PC-9 (cell line): ENCODE data around the gene SCN8A. TPM values are rescaled to one million over a fixed set of nuclear protein-coding genes. Genes with fewer than 3 reads are reported as not detected.

ENCODE experiments used
- BruUV-seq: library from RNA; stranded (reverse); fragments of 400-500 nt; replicated peaks from 2 replicates; lab custom pipeline; 2021; lab: Mats Ljungman, UMichigan
- CTCF ChIA-PET: fragments of 300-600 bp; sonication (Branson Sonifier 250); formaldehyde crosslinking; loops from one replicate; lab custom pipeline; 2022; ENCODE audit warnings: antibody characterized with exemption; lab: Charles Lee
- POLR2A ChIA-PET: fragments of 300-600 bp; sonication (Branson Sonifier 250); formaldehyde crosslinking; loops from one replicate; lab custom pipeline; 2022; ENCODE audit warnings: antibody characterized with exemption; ENCODE audit not compliant: unreplicated experiment; lab: Charles Lee
- DNase-seq, 2 experiments: peaks; one replicate each; pipeline versions ENCODE4 v3.0.0 to v3.0.0-alpha.2; 2015 to 2022; ENCODE audit warnings: mixed read lengths in 1 of 2
- H2AFZ ChIP-seq: fragments of 200-600 bp; sonication (generic); 2 replicates; pipeline ENCODE4 v1.8.1; 2017; ENCODE audit warnings: antibody characterized with exemption
- H3F3A ChIP-seq: fragments of 200-600 bp; sonication (generic); 2 replicates; pipeline ENCODE4 v1.8.1; 2017; ENCODE audit warnings: antibody characterized with exemption, mild to moderate bottlenecking, low read depth; ENCODE audit not compliant: insufficient read depth
- H3K27ac ChIP-seq: fragments of 200-600 bp; sonication (generic); 2 replicates; pipeline ENCODE4 v1.6.1; 2016; ENCODE audit warnings: mixed run types
- H3K27me3 ChIP-seq: fragments of 200-600 bp; sonication (generic); 2 replicates; pipeline ENCODE4 v1.6.1; 2016; ENCODE audit warnings: low read depth, mixed run types; ENCODE audit not compliant: insufficient read depth
- H3K36me3 ChIP-seq: fragments of 200-600 bp; sonication (generic); 2 replicates; pipeline ENCODE4 v1.6.1; 2016; ENCODE audit warnings: low read depth, mixed run types
- H3K4me1 ChIP-seq: fragments of 200-600 bp; sonication (generic); replicated peaks from 2 replicates; pipeline ENCODE4 v1.6.1; 2016; ENCODE audit warnings: mixed run types; ENCODE audit not compliant: insufficient read depth
- H3K4me2 ChIP-seq: fragments of 200-600 bp; sonication (generic); 2 replicates; pipeline ENCODE4 v1.6.1; 2017; ENCODE audit warnings: mixed run types
- H3K4me3 ChIP-seq: fragments of 200-600 bp; sonication (generic); 2 replicates; pipeline ENCODE4 v1.6.1; 2016; ENCODE audit warnings: mixed run types
- H3K79me2 ChIP-seq: fragments of 200-600 bp; sonication (generic); 2 replicates; pipeline ENCODE4 v1.6.1; 2017; ENCODE audit warnings: low read depth, mixed run types
- H3K9me2 ChIP-seq: fragments of 200-600 bp; sonication (generic); 2 replicates; pipeline ENCODE4 v1.8.1; 2017; ENCODE audit warnings: mild to moderate bottlenecking; ENCODE audit not compliant: insufficient read depth
- H3K9me3 ChIP-seq: fragments of 200-600 bp; sonication (generic); 2 replicates; pipeline ENCODE4 v1.8.1; 2016; ENCODE audit warnings: low read depth; ENCODE audit not compliant: insufficient read depth
- H4K20me1 ChIP-seq: fragments of 200-600 bp; sonication (generic); 2 replicates; pipeline ENCODE4 v1.8.1; 2017; ENCODE audit not compliant: insufficient read depth
- CTCF ChIP-seq: fragments of 200-600 bp; sonication (generic); conservative IDR thresholded peaks from 2 replicates; pipeline ENCODE4 v1.6.1; 2017; ENCODE audit warnings: mixed run types, antibody characterized with exemption, mild to moderate bottlenecking, moderate library complexity
- EZH2 ChIP-seq: fragments of 200-600 bp; sonication (generic); IDR thresholded peaks from 2 replicates; pipeline ENCODE4 v1.8.0; 2017; ENCODE audit warnings: antibody characterized with exemption, low read depth
- intact Hi-C: fragments of 100-400 bp; cut with micrococcal nuclease; formaldehyde crosslinking; loops from one replicate; pipeline ENCODE4 v1.10.0; 2022; ENCODE audit not compliant: unreplicated experiment
- total RNA-seq: library from RNA; stranded (reverse); gene quantifications from 2 replicates; pipeline ENCODE4 v1.2.3, GENCODE V29; 2021

The SCN8A gene
- total RNA-seq, 1 experiment from 2014 or later, result 0.17 TPM

- no peak overlapping the region for H2AFZ ChIP-seq
- intact Hi-C loops, result no loop called here
- no peaks in the 10 kb centered on the region for H4K20me1 ChIP-seq
- H3K4me1 ChIP-seq, result no peaks in the 10 kb centered on the region
- H3K36me3 ChIP-seq, result no peaks in the 10 kb centered on the region
- CTCF ChIA-PET, result no interaction called here
- H3K27ac ChIP-seq, result no peak overlapping the region
- no TSS peak for BruUV-seq
- H3K4me3 ChIP-seq, result no peak overlapping the region
- H3K4me2 ChIP-seq, result no peak overlapping the region
- H3K9me3 ChIP-seq, result no peaks in the 10 kb centered on the region; the same call in 1 of the 2 replicates
- TF ChIP-seq EZH2 (no peak), CTCF (no peak)
- no peaks in the 10 kb centered on the region for H3F3A ChIP-seq
- POLR2A ChIA-PET, result no interaction called here
- no peaks in the 10 kb centered on the region for H3K79me2 ChIP-seq
- DNase-seq, result no peak
- no peaks in the 10 kb centered on the region for H3K9me2 ChIP-seq
- H3K27me3 ChIP-seq, result peaks cover 22% of the 10 kb centered on the region
These were observed 40.0 kb downstream of the SCN8A start for GRCh38 chr12:51630986-51631385.

- no peak for DNase-seq
- H2AFZ ChIP-seq, result no peak overlapping the region
- H3K4me1 ChIP-seq, result no peaks in the 10 kb centered on the region
- H3K9me3 ChIP-seq, result no peaks in the 10 kb centered on the region; the same call in 1 of the 2 replicates
- H3F3A ChIP-seq, result no peaks in the 10 kb centered on the region
- intact Hi-C loops, result no loop called here
- H3K4me2 ChIP-seq, result no peak overlapping the region
- no peaks in the 10 kb centered on the region for H4K20me1 ChIP-seq
- no TSS peak for BruUV-seq
- POLR2A ChIA-PET, result no interaction called here
- peaks cover 17% of the 10 kb centered on the region for H3K27me3 ChIP-seq
- TF ChIP-seq CTCF, result no peak
- no peak for TF ChIP-seq EZH2
- H3K79me2 ChIP-seq, result no peaks in the 10 kb centered on the region
- H3K36me3 ChIP-seq, result no peaks in the 10 kb centered on the region
- H3K9me2 ChIP-seq, result no peaks in the 10 kb centered on the region
- H3K27ac ChIP-seq, result no peak overlapping the region
- no peak overlapping the region for H3K4me3 ChIP-seq
- CTCF ChIA-PET, result no interaction called here
These were observed 40.6 kb downstream of the SCN8A start for GRCh38 chr12:51631591-51631990.

- no TSS peak for BruUV-seq
- Histone ChIP-seq H3K4me3 (no peak overlapping the region), H3K36me3 (no peaks in the 10 kb centered on the region), H3K27ac (no peak overlapping the region), H3K4me2 (no peak overlapping the region), H3K4me1 (no peaks in the 10 kb centered on the region), H3K27me3 (peaks cover 17% of the 10 kb centered on the region), H3F3A (no peaks in the 10 kb centered on the region), H4K20me1 (no peaks in the 10 kb centered on the region), H2AFZ (no peak overlapping the region), H3K9me3 (no peaks in the 10 kb centered on the region; the same call in 1 of the 2 replicates), H3K79me2 (no peaks in the 10 kb centered on the region), H3K9me2 (no peaks in the 10 kb centered on the region)
- no peak for DNase-seq
- CTCF ChIA-PET, result interaction anchor here (0.6 kb wide), 1 partner anchor 99 kb away, joined by 5 read pairs; no protein-coding TSS in a partner anchor
- intact Hi-C loops, result no loop called here
- POLR2A ChIA-PET, result interaction anchor here (0.6 kb wide), 1 partner anchor 319 kb away, joined by 4 read pairs; no protein-coding TSS in a partner anchor
- TF ChIP-seq EZH2 (no peak), CTCF (no peak)
These were observed 41.6 kb downstream of the SCN8A start for GRCh38 chr12:51632623-51633022.
